Activated naive CD8-positive, alpha-beta T cell treated with anti-CD3 and anti-CD28 coated beads, Interleukin-2, amount 50 U/mL, for 24 hours (primary cell): Measurements from ENCODE around the gene ALS2CL.

Experiments used
- ATAC-seq: fragments of 150-1000 bp; cut with Tn5 transposase; one replicate; pipeline ENCODE4 v1.10.0; 2021
- DNase-seq: peaks from one replicate; pipeline ENCODE4 v3.0.0; 2021
- H3K27ac Mint-ChIP-seq: one replicate; pipeline ENCODE4 v1.8.0; 2021; ENCODE audit warnings: mild to moderate bottlenecking, mixed read lengths
- H3K27me3 Mint-ChIP-seq: one replicate; pipeline ENCODE4 v1.8.0; 2021; ENCODE audit warnings: mixed read lengths
- H3K36me3 Mint-ChIP-seq: one replicate; pipeline ENCODE4 v1.8.0; 2021; ENCODE audit warnings: low read depth, mixed read lengths
- H3K4me1 Mint-ChIP-seq: one replicate; pipeline ENCODE4 v1.8.0; 2021; ENCODE audit warnings: mixed read lengths
- H3K4me3 Mint-ChIP-seq: one replicate; pipeline ENCODE4 v1.8.0; 2021; ENCODE audit warnings: mild to moderate bottlenecking, moderate library complexity, mixed read lengths
- H3K9me3 Mint-ChIP-seq: one replicate; pipeline ENCODE4 v1.8.0; 2021; ENCODE audit warnings: mixed read lengths

Gene ALS2CL

DNA sequence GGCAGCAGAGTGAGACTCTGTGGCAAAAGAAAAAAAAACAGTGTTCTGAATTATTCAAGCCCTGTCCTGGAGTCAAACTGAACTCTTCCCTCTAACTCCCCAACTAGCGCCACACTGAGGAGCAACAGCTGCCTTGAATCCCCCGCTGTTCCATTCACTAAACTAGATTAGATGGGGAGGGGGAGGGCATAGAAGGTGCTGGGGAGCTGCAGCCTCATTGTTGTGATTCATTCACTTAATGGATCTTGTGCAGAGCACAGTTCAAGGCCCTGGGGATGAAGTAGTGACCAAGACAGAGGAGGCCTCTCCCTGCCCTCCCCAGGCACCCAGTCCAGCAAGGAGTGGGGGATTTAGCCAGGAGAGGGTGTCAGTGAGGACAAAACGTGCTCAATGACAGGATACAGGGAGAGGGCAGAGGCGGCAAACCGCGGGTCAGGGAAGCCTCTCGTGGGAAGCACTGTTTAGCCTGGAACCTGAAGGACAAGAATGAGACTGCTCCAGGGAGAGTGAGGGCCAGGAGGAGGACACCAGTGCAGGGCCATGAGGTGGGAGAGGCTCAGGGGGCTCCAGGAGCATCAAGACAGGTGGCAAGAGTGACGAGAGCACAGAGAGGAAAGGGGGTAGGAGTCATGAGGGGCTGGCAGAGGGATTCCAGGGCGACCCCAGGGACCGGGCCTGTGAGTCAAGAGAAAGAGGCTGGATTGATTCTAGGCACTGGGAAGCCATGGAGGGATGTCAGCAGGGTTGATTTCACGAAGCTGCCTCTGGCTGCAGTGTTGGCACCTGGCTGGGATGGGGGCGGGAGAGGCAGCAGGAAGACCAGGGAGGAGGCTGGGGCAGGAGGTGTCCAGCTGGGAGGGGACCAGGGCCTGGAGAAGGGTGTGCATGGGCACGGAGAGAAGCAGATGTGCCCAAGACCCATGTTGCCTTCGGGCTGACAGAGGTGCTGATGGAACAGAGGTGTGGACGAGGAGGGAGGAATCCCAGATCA lies 31.4 kb downstream of the ALS2CL start:
- no peaks in the 10 kb centered on the region for H3K9me3 Mint-ChIP-seq
- DNase-seq (no peak), ATAC-seq (no peak)
- H3K27me3 Mint-ChIP-seq, result no peaks in the 10 kb centered on the region
- no peak overlapping the region for H3K27ac Mint-ChIP-seq
- H3K4me3 Mint-ChIP-seq, result no peak overlapping the region
- H3K4me1 Mint-ChIP-seq, result no peaks in the 10 kb centered on the region
- H3K36me3 Mint-ChIP-seq, result no peaks in the 10 kb centered on the region

DNA sequence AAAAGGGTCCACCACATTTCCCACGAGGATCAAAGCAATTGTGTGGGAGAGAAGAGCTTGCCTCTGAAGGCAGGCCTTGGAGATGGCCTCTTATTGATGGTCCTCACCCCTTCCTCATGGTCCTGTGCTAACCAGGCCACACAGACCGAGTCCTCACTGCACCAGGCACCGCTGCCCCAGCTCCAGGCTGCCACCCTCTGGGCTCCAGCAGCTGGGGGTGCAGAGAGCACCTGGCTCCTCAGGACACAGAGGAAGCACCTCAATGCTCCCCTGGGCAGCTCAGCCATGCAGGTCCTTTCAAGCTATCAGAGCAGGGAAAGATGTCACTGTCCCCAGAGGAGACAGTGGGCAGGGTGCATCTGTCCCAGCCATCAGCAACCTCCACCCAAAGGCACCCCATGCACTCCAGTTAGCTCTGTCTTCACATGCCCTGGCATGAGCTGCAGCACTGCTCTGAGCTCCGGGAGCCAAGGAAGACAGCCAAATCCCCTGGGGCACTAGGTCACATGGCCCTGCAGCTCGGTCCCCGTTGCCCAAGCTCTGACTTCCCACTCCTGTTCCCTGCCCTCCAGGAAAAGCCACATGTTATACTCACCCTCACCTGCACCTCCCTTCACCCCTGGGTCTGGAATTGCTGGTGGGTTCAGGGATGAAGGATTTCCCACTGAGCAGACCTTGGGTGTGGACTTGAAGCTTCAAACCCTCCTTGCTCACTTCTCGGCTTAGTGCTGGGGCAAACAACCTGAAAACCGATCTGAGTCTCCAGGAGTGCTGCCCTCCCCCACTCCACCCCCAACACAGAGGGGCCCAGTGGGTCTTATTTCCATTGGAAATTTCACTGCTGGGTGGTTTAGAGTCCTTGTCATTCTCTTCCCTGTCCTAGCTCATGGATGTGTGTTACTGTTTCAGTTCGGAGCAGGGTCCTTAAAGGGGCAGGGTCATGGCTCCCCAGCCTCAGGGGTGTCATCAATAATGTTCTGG lies 32.6 kb downstream of the ALS2CL start:
- ATAC-seq, result no peak
- Mint-ChIP-seq H3K36me3 (no peaks in the 10 kb centered on the region), H3K27ac (no peak overlapping the region), H3K9me3 (no peaks in the 10 kb centered on the region), H3K27me3 (no peaks in the 10 kb centered on the region), H3K4me3 (no peak overlapping the region), H3K4me1 (no peaks in the 10 kb centered on the region)
- DNase-seq, result no peak

DNA sequence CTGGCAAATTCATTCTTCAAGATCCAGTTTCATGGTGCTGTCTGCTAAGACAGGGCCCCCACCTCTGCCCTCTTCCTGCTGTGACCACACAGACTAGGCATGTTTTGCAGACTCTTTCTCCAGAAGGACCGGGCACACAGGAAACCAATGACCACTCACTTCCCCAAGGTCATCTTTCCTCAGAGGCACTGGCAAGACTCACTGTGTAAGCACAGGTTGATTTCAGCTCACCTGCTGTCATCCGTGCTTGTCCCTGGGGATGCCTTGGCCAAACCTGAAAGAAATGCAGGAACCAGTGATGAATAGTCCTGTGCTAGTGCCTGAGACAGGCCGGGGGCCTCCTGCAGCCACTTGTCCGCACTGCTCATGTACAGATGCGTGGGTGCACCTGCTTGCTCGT lies 33.5 kb downstream of the ALS2CL start:
- H3K4me3 Mint-ChIP-seq, result no peak overlapping the region
- no peak for ATAC-seq
- DNase-seq, result no peak
- no peaks in the 10 kb centered on the region for H3K27me3 Mint-ChIP-seq
- no peaks in the 10 kb centered on the region for H3K36me3 Mint-ChIP-seq
- no peaks in the 10 kb centered on the region for H3K9me3 Mint-ChIP-seq
- no peak overlapping the region for H3K27ac Mint-ChIP-seq
- no peaks in the 10 kb centered on the region for H3K4me1 Mint-ChIP-seq

DNA sequence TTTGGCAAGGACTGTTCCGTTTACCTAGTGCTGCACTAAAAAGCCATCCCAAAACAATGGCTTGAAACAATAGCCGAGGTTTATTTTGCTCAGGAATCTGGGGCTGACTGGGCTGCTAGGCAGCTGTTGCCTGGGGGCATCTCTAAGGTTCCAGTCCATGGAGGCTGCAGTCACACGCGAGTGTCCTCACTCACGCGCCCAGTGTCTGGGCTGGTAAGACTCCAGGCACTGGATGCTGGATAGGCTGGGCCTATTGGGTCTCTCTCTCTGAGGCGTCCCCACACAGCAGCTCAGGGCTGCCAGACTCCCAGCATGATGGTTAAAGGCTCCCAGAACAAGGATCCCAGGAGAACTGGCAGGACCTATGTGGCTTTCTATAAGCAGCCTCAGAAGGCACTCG lies 34.2 kb downstream of the ALS2CL start:
- no peaks in the 10 kb centered on the region for H3K27me3 Mint-ChIP-seq
- no peak overlapping the region for H3K27ac Mint-ChIP-seq
- H3K9me3 Mint-ChIP-seq, result no peaks in the 10 kb centered on the region
- ATAC-seq (no peak), DNase-seq (no peak)
- H3K4me1 Mint-ChIP-seq, result no peaks in the 10 kb centered on the region
- no peaks in the 10 kb centered on the region for H3K36me3 Mint-ChIP-seq
- H3K4me3 Mint-ChIP-seq, result no peak overlapping the region

DNA sequence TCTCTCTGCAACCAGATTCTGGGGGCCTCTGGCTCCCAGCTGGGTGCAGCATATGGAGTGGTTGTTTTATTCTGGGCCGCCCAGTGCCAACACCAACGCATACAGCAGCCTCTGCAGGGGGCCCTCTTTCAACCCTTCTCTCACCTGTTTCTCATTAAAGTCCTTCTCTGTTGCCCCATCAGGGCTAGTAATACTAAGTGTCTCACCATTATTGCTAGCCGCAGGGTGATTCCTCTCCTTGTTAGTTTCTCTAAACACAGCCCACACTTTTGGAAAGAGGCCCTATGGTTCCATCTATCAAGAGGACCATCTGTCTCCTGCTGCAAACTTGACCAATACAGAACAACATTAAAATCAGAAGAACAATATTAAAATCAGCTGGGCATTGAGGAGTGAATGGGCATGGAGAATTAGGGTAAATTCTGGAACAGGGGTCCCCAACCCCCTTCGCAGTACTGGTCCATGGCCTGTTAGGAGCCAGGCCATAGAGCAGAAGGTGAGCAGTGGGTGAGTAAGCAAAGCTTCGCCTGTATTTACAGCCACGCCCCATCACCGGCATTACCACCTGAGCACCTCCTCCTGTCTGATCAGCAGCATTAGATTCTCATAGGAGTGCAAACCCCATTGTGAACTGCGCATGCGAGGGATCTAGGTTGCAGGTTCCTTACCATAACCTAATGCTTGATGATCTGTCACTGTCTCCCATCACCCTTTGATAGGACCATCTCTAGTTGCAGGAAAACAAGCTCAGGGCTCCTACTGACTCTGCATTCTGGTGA lies 36.5 kb downstream of the ALS2CL start:
- Mint-ChIP-seq H3K27me3 (peaks cover 4% of the 10 kb centered on the region), H3K4me3 (no peak overlapping the region), H3K36me3 (no peaks in the 10 kb centered on the region), H3K9me3 (peaks cover 6% of the 10 kb centered on the region), H3K4me1 (no peaks in the 10 kb centered on the region), H3K27ac (no peak overlapping the region)
- ATAC-seq, result no peak
- no peak for DNase-seq

DNA sequence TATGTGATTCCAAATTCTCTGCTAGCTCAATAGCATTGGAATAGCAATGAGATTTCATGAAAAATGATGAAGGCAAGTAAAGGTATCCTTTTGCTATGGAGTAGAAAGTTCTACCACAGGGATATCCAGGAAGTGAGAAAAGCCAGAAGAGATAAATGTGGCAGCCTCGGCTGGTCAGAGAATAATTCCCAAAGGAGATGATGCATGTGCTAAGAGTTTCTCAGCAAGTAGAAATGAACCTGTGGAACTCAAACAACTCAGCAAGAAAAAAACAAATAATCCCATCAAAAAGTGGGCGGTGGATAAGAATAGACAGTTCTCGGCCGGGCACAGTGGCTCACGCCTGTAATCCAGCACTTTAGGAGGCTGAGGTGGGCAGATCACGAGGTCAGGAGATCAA lies 38.2 kb downstream of the ALS2CL start:
- DNase-seq, result no peak
- no peaks in the 10 kb centered on the region for H3K36me3 Mint-ChIP-seq
- H3K9me3 Mint-ChIP-seq, result peaks cover 11% of the 10 kb centered on the region
- ATAC-seq, result no peak
- no peak overlapping the region for H3K27ac Mint-ChIP-seq
- H3K4me1 Mint-ChIP-seq, result no peaks in the 10 kb centered on the region
- no peak overlapping the region for H3K4me3 Mint-ChIP-seq
- H3K27me3 Mint-ChIP-seq, result peaks cover 7% of the 10 kb centered on the region

DNA sequence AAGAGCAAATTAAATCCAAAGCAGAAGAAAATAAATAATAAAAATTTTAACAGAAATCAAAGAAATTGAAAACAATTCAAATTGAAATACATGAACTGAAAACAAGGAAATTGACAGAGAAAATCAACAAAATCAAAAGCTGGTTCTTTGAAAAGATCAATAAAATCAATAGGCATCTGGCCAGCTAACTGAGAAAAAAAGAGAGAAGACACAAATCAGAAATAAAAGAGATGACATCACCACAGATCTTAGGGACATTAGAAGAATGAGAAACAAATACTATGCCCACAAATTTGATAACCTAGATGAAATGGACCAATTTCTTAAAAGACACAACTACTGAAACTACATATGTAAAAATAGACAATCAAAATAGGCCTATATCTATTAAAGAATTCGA lies 42.4 kb downstream of the ALS2CL start:
- H3K4me1 Mint-ChIP-seq, result no peaks in the 10 kb centered on the region
- peaks cover 10% of the 10 kb centered on the region for H3K27me3 Mint-ChIP-seq
- peaks cover 11% of the 10 kb centered on the region for H3K9me3 Mint-ChIP-seq
- no peak overlapping the region for H3K27ac Mint-ChIP-seq
- DNase-seq (no peak), ATAC-seq (no peak)
- no peak overlapping the region for H3K4me3 Mint-ChIP-seq
- H3K36me3 Mint-ChIP-seq, result no peaks in the 10 kb centered on the region

DNA sequence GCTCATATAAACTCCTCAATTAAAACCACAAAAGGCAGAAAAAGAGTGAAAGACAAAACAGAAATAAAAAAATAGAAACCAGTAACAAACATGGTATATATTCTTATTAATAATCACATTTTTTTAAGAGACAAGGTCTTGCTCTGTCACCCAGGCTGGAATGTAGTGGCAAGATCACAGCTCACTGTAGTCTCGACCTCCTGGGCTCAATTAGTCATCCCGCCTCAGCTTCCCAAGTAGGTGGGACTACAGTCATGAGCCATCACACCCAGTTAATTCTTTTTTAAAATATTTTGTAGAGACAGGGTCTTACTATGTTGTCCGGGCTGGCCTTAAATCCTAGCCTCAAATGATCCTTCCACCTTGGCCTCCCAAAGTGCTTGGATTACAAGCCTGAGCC lies 44.0 kb downstream of the ALS2CL start:
- no peak for DNase-seq
- Mint-ChIP-seq H3K27ac (no peak overlapping the region), H3K9me3 (peaks cover 11% of the 10 kb centered on the region), H3K27me3 (peaks cover 11% of the 10 kb centered on the region), H3K4me1 (no peaks in the 10 kb centered on the region), H3K36me3 (no peaks in the 10 kb centered on the region), H3K4me3 (no peak overlapping the region)
- ATAC-seq, result no peak

DNA sequence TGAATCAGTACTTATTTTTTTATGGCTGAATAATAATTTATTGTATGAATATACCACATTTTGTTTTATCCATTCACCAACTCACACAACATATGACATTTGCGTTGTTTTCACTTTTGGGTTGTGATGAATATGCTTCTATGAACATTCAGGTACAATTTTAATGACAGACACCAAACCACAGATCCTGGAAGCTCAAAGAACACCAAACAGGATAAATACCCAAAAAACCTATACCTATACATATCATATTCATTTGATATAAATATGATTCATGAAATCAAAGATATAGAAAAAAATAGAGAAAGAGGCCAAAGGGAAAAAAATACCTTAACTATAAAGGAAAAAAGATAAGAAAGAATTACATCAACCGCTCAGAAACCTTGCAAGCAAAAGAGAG lies 45.4 kb downstream of the ALS2CL start:
- H3K4me3 Mint-ChIP-seq, result no peak overlapping the region
- ATAC-seq (no peak), DNase-seq (no peak)
- H3K4me1 Mint-ChIP-seq, result no peaks in the 10 kb centered on the region
- H3K27ac Mint-ChIP-seq, result no peak overlapping the region
- no peaks in the 10 kb centered on the region for H3K36me3 Mint-ChIP-seq
- H3K27me3 Mint-ChIP-seq, result peaks cover 11% of the 10 kb centered on the region
- H3K9me3 Mint-ChIP-seq, result peaks cover 11% of the 10 kb centered on the region

DNA sequence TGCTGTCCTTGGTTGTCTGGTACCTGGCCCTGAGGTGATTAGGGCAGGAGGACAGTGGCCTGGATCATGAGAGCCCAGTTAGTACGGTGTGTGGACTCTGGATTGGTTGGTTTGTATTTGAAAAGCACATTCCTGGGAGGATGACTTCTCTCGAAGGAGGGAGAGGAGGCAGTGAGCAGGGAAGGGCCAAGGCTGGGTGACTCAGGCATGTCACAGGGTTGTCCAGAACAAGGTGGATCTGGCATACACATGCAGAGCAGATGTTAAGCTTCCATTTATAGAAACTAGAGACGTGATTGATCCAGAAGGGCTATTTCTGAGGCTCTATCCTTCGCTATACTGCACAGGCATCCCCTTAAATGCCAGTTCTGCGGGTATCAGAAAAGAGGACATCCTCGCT lies 46.8 kb downstream of the ALS2CL start:
- Mint-ChIP-seq H3K9me3 (peaks cover 4% of the 10 kb centered on the region), H3K27me3 (peaks cover 13% of the 10 kb centered on the region), H3K4me3 (no peak overlapping the region), H3K4me1 (no peaks in the 10 kb centered on the region), H3K27ac (no peak overlapping the region), H3K36me3 (no peaks in the 10 kb centered on the region)
- DNase-seq (no peak), ATAC-seq (no peak)

DNA sequence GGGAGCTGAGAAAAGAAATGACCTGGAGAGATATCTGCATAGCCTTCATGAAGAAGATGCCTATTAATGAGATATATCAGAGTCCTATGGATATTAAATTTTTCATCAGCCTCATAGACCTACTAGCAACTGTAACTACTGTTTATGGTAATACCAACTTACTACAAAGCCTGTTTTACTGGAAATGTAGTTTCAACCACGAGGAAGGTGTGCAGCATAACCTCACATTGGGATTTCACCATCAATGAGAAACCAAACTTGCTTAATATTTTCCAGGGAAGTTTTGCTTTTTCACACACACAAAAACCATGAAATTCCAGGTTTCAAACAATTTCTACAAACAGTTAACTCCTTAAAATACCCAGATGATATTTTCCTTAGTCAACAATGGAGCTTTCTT lies 49.8 kb downstream of the ALS2CL start:
- H3K4me3 Mint-ChIP-seq, result no peak overlapping the region
- H3K27me3 Mint-ChIP-seq, result peaks cover 12% of the 10 kb centered on the region

DNA sequence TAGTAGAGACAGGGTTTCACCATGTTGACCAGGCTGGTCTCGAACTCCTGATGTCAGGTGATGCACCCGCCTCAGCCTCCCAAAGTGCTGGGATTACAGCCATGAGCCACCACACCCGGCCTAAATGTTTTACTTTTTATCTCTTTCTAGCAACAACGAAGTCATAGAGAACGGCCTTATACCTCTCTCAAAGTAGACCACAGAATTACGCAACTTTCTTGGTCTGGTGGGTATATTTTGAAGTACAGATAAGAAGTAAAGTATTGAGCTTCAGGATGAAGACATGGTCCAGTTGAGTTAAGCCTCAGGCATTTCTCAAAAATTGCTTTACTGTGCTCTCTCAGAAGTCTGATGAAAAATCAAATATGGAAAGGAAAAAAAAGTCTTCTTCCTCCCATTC lies 50.5 kb downstream of the ALS2CL start:
- H3K4me3 Mint-ChIP-seq, result no peak overlapping the region
- H3K9me3 Mint-ChIP-seq, result peaks cover 17% of the 10 kb centered on the region
- no peak overlapping the region for H3K27ac Mint-ChIP-seq
- H3K4me1 Mint-ChIP-seq, result no peaks in the 10 kb centered on the region
- DNase-seq (no peak), ATAC-seq (no peak)
- no peaks in the 10 kb centered on the region for H3K36me3 Mint-ChIP-seq
- peaks cover 10% of the 10 kb centered on the region for H3K27me3 Mint-ChIP-seq

More for the DNA sequence above, 49.8 kb downstream of the ALS2CL start:
- ATAC-seq (no peak), DNase-seq (no peak)
- Mint-ChIP-seq H3K27ac (no peak overlapping the region), H3K9me3 (peaks cover 17% of the 10 kb centered on the region), H3K36me3 (no peaks in the 10 kb centered on the region), H3K4me1 (no peaks in the 10 kb centered on the region)

DNA sequence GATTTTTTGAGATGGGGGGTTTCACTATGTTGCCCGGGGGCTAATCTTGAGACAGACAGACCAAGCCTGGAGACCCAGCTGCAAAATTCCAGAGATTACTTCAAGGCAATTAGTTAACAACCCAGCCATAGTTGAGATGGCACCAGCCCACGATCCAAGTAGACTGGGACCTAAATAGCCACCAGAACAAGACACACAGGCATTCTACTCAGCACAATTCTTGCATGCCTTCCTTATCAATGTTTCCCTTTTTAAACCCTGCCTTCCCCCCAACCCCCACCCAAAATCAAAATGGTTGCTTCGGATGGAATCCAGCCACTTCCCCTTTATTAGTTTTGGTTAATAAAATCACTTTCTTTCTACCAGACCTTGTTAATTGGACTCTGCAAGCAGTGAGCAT lies 52.6 kb downstream of the ALS2CL start:
- Mint-ChIP-seq H3K27me3 (peaks cover 10% of the 10 kb centered on the region), H3K4me3 (no peak overlapping the region), H3K9me3 (peaks cover 17% of the 10 kb centered on the region), H3K36me3 (no peaks in the 10 kb centered on the region), H3K4me1 (no peaks in the 10 kb centered on the region), H3K27ac (no peak overlapping the region)
- ATAC-seq (no peak), DNase-seq (no peak)

DNA sequence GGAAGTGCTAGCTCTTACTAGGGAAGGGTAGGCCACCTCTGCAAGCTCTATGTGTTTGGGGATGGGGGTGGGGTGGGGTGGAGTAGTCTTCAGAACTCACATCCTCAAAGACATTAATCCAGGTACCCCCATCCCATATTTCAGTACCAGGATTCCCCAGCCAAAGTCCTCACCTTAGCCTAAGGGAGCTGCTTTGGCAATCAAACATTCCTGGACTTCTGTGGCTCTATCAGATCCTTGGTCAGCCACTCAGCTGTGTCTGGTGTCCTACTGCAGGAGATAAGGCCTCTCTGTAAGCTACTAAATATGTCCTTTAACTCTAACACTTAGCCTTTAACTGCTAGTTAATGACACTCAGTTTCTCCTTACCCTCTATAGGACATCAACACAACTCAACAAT lies 54.3 kb downstream of the ALS2CL start:
- Mint-ChIP-seq H3K4me3 (no peak overlapping the region), H3K27ac (no peak overlapping the region), H3K27me3 (peaks cover 10% of the 10 kb centered on the region), H3K36me3 (no peaks in the 10 kb centered on the region), H3K9me3 (peaks cover 17% of the 10 kb centered on the region), H3K4me1 (no peaks in the 10 kb centered on the region)
- no peak for DNase-seq
- ATAC-seq, result no peak
